Omental fat pad (tissue), 4 donors: Measurements from ENCODE around the gene RASA2. TPM values are rescaled to one million over a fixed set of nuclear protein-coding genes. Genes with fewer than 3 reads are reported as not detected.

Experiments used
- ATAC-seq: fragments of 150-250 bp; one replicate; pipeline ENCODE4 v1.9.1; 2016; ENCODE audit warnings: mild to moderate bottlenecking, moderate library complexity; ENCODE audit not compliant: low FRiP score
- DNase-seq: peaks from one replicate; pipeline ENCODE4 v3.0.0-alpha.2; 2019; ENCODE audit warnings: low spot score
- CTCF ChIP-seq, 3 donors: fragments of 450-650 bp; IDR thresholded peaks; one replicate each; pipeline ENCODE4 v1.5.1; 2016 to 2017; ENCODE audit warnings: antibody characterized with exemption in 3 of 3, mild to moderate bottlenecking in 3 of 3, moderate library complexity in 2 of 3
- total RNA-seq, 4 donors: library from RNA; depleted of rRNA; stranded (reverse); fragments of >200 nt; gene quantifications; one replicate each; pipeline ENCODE4 v1.1.0, GENCODE V29; 2016

RASA2 gene
- total RNA-seq, 4 donors from 2014 or later: 16.4 to 19.8 (median 18.0) TPM

- TF ChIP-seq CTCF (IDR thresholded peaks at IDR 0.05): no peak
- DNase-seq (no peak), ATAC-seq (no peak)
Measured at GRCh38 chr3:141519587-141519986, 32.8 kb downstream of the RASA2 start.

- ATAC-seq: no peak
- no peak for DNase-seq
- TF ChIP-seq CTCF (IDR thresholded peaks at IDR 0.05): no peak
Measured at GRCh38 chr3:141521781-141522180, 35.0 kb downstream of the RASA2 start.

GRCh38 chr3:141523615-141524375 lies 37.0 kb downstream of the RASA2 start:
- no peak for TF ChIP-seq CTCF (IDR thresholded peaks at IDR 0.05)
- DNase-seq: no peak
- ATAC-seq: no peak

- TF ChIP-seq CTCF (IDR thresholded peaks at IDR 0.05): no peak
- ATAC-seq (no peak), DNase-seq (no peak)
Measured at GRCh38 chr3:141524988-141525387, 38.2 kb downstream of the RASA2 start.

GRCh38 chr3:141525814-141526213 lies 39.0 kb downstream of the RASA2 start:
- no peak for ATAC-seq
- no peak for TF ChIP-seq CTCF (IDR thresholded peaks at IDR 0.05)

GRCh38 chr3:141526709-141527108 lies 39.9 kb downstream of the RASA2 start:
- no peak for DNase-seq
- ATAC-seq: no peak
- no peak for TF ChIP-seq CTCF (IDR thresholded peaks at IDR 0.05)

More at GRCh38 chr3:141525814-141526213, 39.0 kb downstream of the RASA2 start:
- no peak for DNase-seq

GRCh38 chr3:141528800-141529199 lies 42.0 kb downstream of the RASA2 start:
- no peak for ATAC-seq
- DNase-seq: no peak
- no peak for TF ChIP-seq CTCF (IDR thresholded peaks at IDR 0.05)
